Activated CD4-positive, alpha-beta T cell treated with anti-CD3 and anti-CD28 coated beads, Interleukin-2, amount 10 ng/mL, durations not matched to agents 7 days and 5 days (primary cell): Measurements from ENCODE around the gene SYPL2. TPM values are rescaled to one million over a fixed set of nuclear protein-coding genes. Genes with fewer than 3 reads are reported as not detected.
A peak's percentile ranks its signal among the peaks of the same experiment; 100 is the strongest.
"Not testable (repeated sequence)": the region's sequence is repeated elsewhere in the genome, so short reads cannot be mapped to it uniquely, and the experiment has no call there.

ENCODE experiments used
- CTCF ChIA-PET: fragments of 350-600 bp; sonication (Branson Sonifier 250); formaldehyde crosslinking; loops from one replicate; lab custom pipeline; 2021; ENCODE audit warnings: antibody characterized with exemption; lab: Charles Lee
- POLR2A ChIA-PET: fragments of 350-600 bp; sonication (Branson Sonifier 250); formaldehyde crosslinking; loops from one replicate; lab custom pipeline; 2021; ENCODE audit warnings: antibody characterized with exemption; lab: Charles Lee
- DNase-seq: peaks from one replicate; pipeline ENCODE4 v3.0.0-alpha.2; 2020
- H3K27ac Mint-ChIP-seq: one replicate; pipeline ENCODE4 v1.8.0; 2021; ENCODE audit warnings: mild to moderate bottlenecking, moderate library complexity, mixed read lengths
- H3K27me3 Mint-ChIP-seq: one replicate; pipeline ENCODE4 v1.8.0; 2021; ENCODE audit warnings: mixed read lengths
- H3K36me3 Mint-ChIP-seq: one replicate; pipeline ENCODE4 v1.8.0; 2021; ENCODE audit warnings: low read depth, mixed read lengths
- H3K4me1 Mint-ChIP-seq: one replicate; pipeline ENCODE4 v1.8.0; 2021; ENCODE audit warnings: mixed read lengths
- H3K4me3 Mint-ChIP-seq: one replicate; pipeline ENCODE4 v1.8.0; 2021; ENCODE audit warnings: mild to moderate bottlenecking, moderate library complexity, mixed read lengths
- H3K9me3 Mint-ChIP-seq: one replicate; pipeline ENCODE4 v1.8.0; 2021; ENCODE audit warnings: mixed read lengths
- total RNA-seq, 2 experiments: library from RNA; stranded (reverse); gene quantifications; one replicate each; pipeline ENCODE4 v1.2.3, GENCODE V29; 2021

SYPL2 gene
- total RNA-seq, 2 experiments from 2014 or later, result not detected

- peaks cover 21% of the 10 kb centered on the region for H3K27me3 Mint-ChIP-seq
- no peaks in the 10 kb centered on the region for H3K36me3 Mint-ChIP-seq
- POLR2A ChIA-PET, result no interaction called here
- CTCF ChIA-PET, result no interaction called here
- H3K9me3 Mint-ChIP-seq, result no peaks in the 10 kb centered on the region
- no peak for DNase-seq
- H3K4me1 Mint-ChIP-seq, result no peaks in the 10 kb centered on the region
- no peak overlapping the region for H3K27ac Mint-ChIP-seq
- no peak overlapping the region for H3K4me3 Mint-ChIP-seq
Measured at GRCh38 chr1:109444346-109444745, 22.0 kb upstream of the SYPL2 start.

GRCh38 chr1:109445949-109446695 lies 20.2 kb upstream of the SYPL2 start:
- CTCF ChIA-PET, H3K4me3 Mint-ChIP-seq, DNase-seq, H3K36me3 Mint-ChIP-seq, H3K4me1 Mint-ChIP-seq, POLR2A ChIA-PET, H3K9me3 Mint-ChIP-seq, H3K27ac Mint-ChIP-seq: not testable (repeated sequence)
- H3K27me3 Mint-ChIP-seq, result peaks cover 32% of the 10 kb centered on the region

GRCh38 chr1:109447524-109447923 lies 18.8 kb upstream of the SYPL2 start:
- no peak for DNase-seq
- Mint-ChIP-seq H3K4me3 (no peak overlapping the region), H3K36me3 (no peaks in the 10 kb centered on the region), H3K27ac (no peak overlapping the region), H3K27me3 (peaks cover 34% of the 10 kb centered on the region), H3K9me3 (no peaks in the 10 kb centered on the region), H3K4me1 (no peaks in the 10 kb centered on the region)
- ChIA-PET POLR2A (no interaction called here), CTCF (no interaction called here)

GRCh38 chr1:109454497-109455133 lies 11.7 kb upstream of the SYPL2 start:
- Mint-ChIP-seq H3K4me3 (no peak overlapping the region), H3K27ac (no peak overlapping the region), H3K4me1 (no peaks in the 10 kb centered on the region), H3K9me3 (peaks cover 14% of the 10 kb centered on the region), H3K36me3 (no peaks in the 10 kb centered on the region), H3K27me3 (peaks cover 43% of the 10 kb centered on the region)
- ChIA-PET CTCF (no interaction called here), POLR2A (no interaction called here)
- no peak for DNase-seq

GRCh38 chr1:109457819-109458218 lies 8.5 kb upstream of the SYPL2 start:
- CTCF ChIA-PET, result no interaction called here
- H3K9me3 Mint-ChIP-seq, result peaks cover 14% of the 10 kb centered on the region
- H3K4me1 Mint-ChIP-seq, result no peaks in the 10 kb centered on the region
- no peak for DNase-seq
- no peak overlapping the region for H3K27ac Mint-ChIP-seq
- POLR2A ChIA-PET, result no interaction called here
- peaks cover 45% of the 10 kb centered on the region for H3K27me3 Mint-ChIP-seq
- H3K4me3 Mint-ChIP-seq, result no peak overlapping the region
- no peaks in the 10 kb centered on the region for H3K36me3 Mint-ChIP-seq

GRCh38 chr1:109466125-109466451 lies 258 bp upstream of the SYPL2 start:
- Mint-ChIP-seq H3K27ac (no peak overlapping the region), H3K27me3 (peaks cover 80% of the 10 kb centered on the region)
- POLR2A ChIA-PET, result no interaction called here

GRCh38 chr1:109467301-109467777 lies 993 bp downstream of the SYPL2 start:
- DNase-seq, result no peak
- H3K27ac Mint-ChIP-seq, result no peak overlapping the region
- H3K27me3 Mint-ChIP-seq, result peaks cover 75% of the 10 kb centered on the region
- peaks cover 11% of the 10 kb centered on the region for H3K4me1 Mint-ChIP-seq
- no peak overlapping the region for H3K4me3 Mint-ChIP-seq
- ChIA-PET POLR2A (no interaction called here), CTCF (interaction anchor here (0.6 kb wide), 1 partner anchor 264 kb away, joined by 5 read pairs; no protein-coding TSS in a partner anchor)
- no peaks in the 10 kb centered on the region for H3K36me3 Mint-ChIP-seq
- H3K9me3 Mint-ChIP-seq, result no peaks in the 10 kb centered on the region

More at GRCh38 chr1:109466125-109466451, 258 bp upstream of the SYPL2 start:
- H3K9me3 Mint-ChIP-seq, result no peaks in the 10 kb centered on the region
- CTCF ChIA-PET, result interaction anchor here (1.3 kb wide), 1 partner anchor 13 kb away, joined by 3 read pairs; no protein-coding TSS in a partner anchor
- no peak for DNase-seq
- peaks cover 11% of the 10 kb centered on the region for H3K4me1 Mint-ChIP-seq
- H3K36me3 Mint-ChIP-seq, result no peaks in the 10 kb centered on the region
- H3K4me3 Mint-ChIP-seq, result peak overlapping the region; percentile 58

GRCh38 chr1:109468061-109468460 lies 1.7 kb downstream of the SYPL2 start:
- peaks cover 75% of the 10 kb centered on the region for H3K27me3 Mint-ChIP-seq
- DNase-seq, result no peak
- peaks cover 11% of the 10 kb centered on the region for H3K4me1 Mint-ChIP-seq
- H3K9me3 Mint-ChIP-seq, result no peaks in the 10 kb centered on the region
- no peaks in the 10 kb centered on the region for H3K36me3 Mint-ChIP-seq
- no peak overlapping the region for H3K27ac Mint-ChIP-seq
- no peak overlapping the region for H3K4me3 Mint-ChIP-seq
- CTCF ChIA-PET, result interaction anchor here (0.6 to 1.3 kb wide), 3 partner anchors 23 to 265 kb away, joined by 3 to 5 read pairs (median 3); no protein-coding TSS in a partner anchor
- POLR2A ChIA-PET, result no interaction called here

- Mint-ChIP-seq H3K4me3 (no peak overlapping the region), H3K4me1 (peaks cover 11% of the 10 kb centered on the region), H3K27ac (no peak overlapping the region), H3K36me3 (no peaks in the 10 kb centered on the region), H3K9me3 (no peaks in the 10 kb centered on the region), H3K27me3 (peaks cover 70% of the 10 kb centered on the region)
- CTCF ChIA-PET, result interaction anchor here (0.6 to 1.3 kb wide), 4 partner anchors 9 to 64 kb away, joined by 3 read pairs; no protein-coding TSS in a partner anchor
- POLR2A ChIA-PET, result no interaction called here
- peak; percentile 31 for DNase-seq
Measured at GRCh38 chr1:109468903-109469302, 2.6 kb downstream of the SYPL2 start.

GRCh38 chr1:109470245-109470644 lies 3.9 kb downstream of the SYPL2 start:
- no peak overlapping the region for H3K27ac Mint-ChIP-seq
- H3K27me3 Mint-ChIP-seq, result peaks cover 63% of the 10 kb centered on the region
- peaks cover 11% of the 10 kb centered on the region for H3K4me1 Mint-ChIP-seq
- POLR2A ChIA-PET, result interaction anchor here (0.8 kb wide), 1 partner anchor 396 kb away, joined by 3 read pairs; no protein-coding TSS in a partner anchor
- CTCF ChIA-PET, result interaction anchor here (1.1 to 1.4 kb wide), 2 partner anchors 8 to 20 kb away, joined by 3 read pairs; no protein-coding TSS in a partner anchor
- DNase-seq, result no peak
- no peaks in the 10 kb centered on the region for H3K9me3 Mint-ChIP-seq
- no peaks in the 10 kb centered on the region for H3K36me3 Mint-ChIP-seq
- no peak overlapping the region for H3K4me3 Mint-ChIP-seq

- H3K27ac Mint-ChIP-seq, result no peak overlapping the region
- ChIA-PET POLR2A (no interaction called here), CTCF (interaction anchor here (0.6 to 1.3 kb wide), 2 partner anchors 23 to 229 kb away, joined by 3 read pairs; no protein-coding TSS in a partner anchor)
- H3K36me3 Mint-ChIP-seq, result no peaks in the 10 kb centered on the region
- H3K9me3 Mint-ChIP-seq, result no peaks in the 10 kb centered on the region
- peaks cover 53% of the 10 kb centered on the region for H3K27me3 Mint-ChIP-seq
- no peak overlapping the region for H3K4me3 Mint-ChIP-seq
- DNase-seq, result no peak
- peaks cover 9% of the 10 kb centered on the region for H3K4me1 Mint-ChIP-seq
Measured at GRCh38 chr1:109472779-109473178, 6.4 kb downstream of the SYPL2 start.

- H3K27me3 Mint-ChIP-seq, result peaks cover 46% of the 10 kb centered on the region
- CTCF ChIA-PET, result interaction anchor here (0.6 kb wide), 2 partner anchors 28 to 1681 kb away, joined by 3 read pairs; no protein-coding TSS in a partner anchor
- POLR2A ChIA-PET, DNase-seq, H3K4me1 Mint-ChIP-seq, H3K27ac Mint-ChIP-seq, H3K36me3 Mint-ChIP-seq, H3K9me3 Mint-ChIP-seq, H3K4me3 Mint-ChIP-seq: not testable (repeated sequence)
Measured at GRCh38 chr1:109473284-109474057, 7.1 kb downstream of the SYPL2 start.
